GM12878 (cell line): ENCODE measurements around the gene BTBD19. TPM values are rescaled to one million over a fixed set of nuclear protein-coding genes. Genes with fewer than 3 reads are reported as not detected.

Source experiments
- CEBPB ChIP-seq, 2 experiments: fragments of 150-350 bp in 1 of 2; IDR thresholded peaks; 2 replicates each; pipeline ENCODE4 v1.6.1; 2012 to 2014; ENCODE audit warnings: low read depth in 2 of 2, low read length in 2 of 2, borderline replicate concordance in 1 of 2, inconsistent platforms in 1 of 2
- EP300 ChIP-seq, 2 experiments: fragments of 150-350 bp in 1 of 2; IDR thresholded peaks; 2 replicates each; pipeline ENCODE4 v1.6.1; 2011 to 2012; ENCODE audit warnings: low read depth in 2 of 2, low read length in 2 of 2, borderline replicate concordance in 1 of 2, improper control_type of control experiment in 1 of 2, inconsistent platforms in 1 of 2; ENCODE audit not compliant: control insufficient read depth in 1 of 2
- HDAC2 ChIP-seq: fragments of 200-600 bp; sonication (generic); IDR thresholded peaks from 2 replicates; pipeline ENCODE4 v1.6.1; 2017
- NFIC ChIP-seq: IDR thresholded peaks from 2 replicates; pipeline ENCODE4 v1.6.1; 2012; ENCODE audit warnings: low read depth, mild to moderate bottlenecking, inconsistent platforms, low read length, moderate library complexity
- NFYA ChIP-seq: IDR thresholded peaks from 2 replicates; pipeline ENCODE4 v1.6.1; 2011; ENCODE audit warnings: low read depth, mild to moderate bottlenecking, low read length, improper control_type of control experiment, borderline replicate concordance
- NR2F1 ChIP-seq: fragments of 450-650 bp; conservative IDR thresholded peaks from 2 replicates; pipeline ENCODE4 v1.6.1; 2017; ENCODE audit warnings: mild to moderate bottlenecking
- REST ChIP-seq: IDR thresholded peaks from 2 replicates; pipeline ENCODE4 v1.6.1; 2012; ENCODE audit warnings: mild to moderate bottlenecking, low read depth, low read length
- SIN3A ChIP-seq: IDR thresholded peaks from 2 replicates; pipeline ENCODE4 v1.6.1; 2012; ENCODE audit warnings: low read depth, low read length, improper control_type of control experiment
- SREBF1 ChIP-seq: IDR thresholded peaks from 2 replicates; pipeline ENCODE4 v1.6.1; 2012; ENCODE audit warnings: mild to moderate bottlenecking, low read length
- STAT1 ChIP-seq: fragments of 450-650 bp; conservative IDR thresholded peaks from 2 replicates; pipeline ENCODE4 v1.6.1; 2014; ENCODE audit warnings: antibody characterized with exemption, mild to moderate bottlenecking
- SUZ12 ChIP-seq: fragments of 200-600 bp; sonication (generic); IDR thresholded peaks from one replicate; pipeline ENCODE4 v1.6.1; 2018; ENCODE audit warnings: antibody characterized with exemption, mild to moderate bottlenecking; ENCODE audit not compliant: unreplicated experiment
- ZNF24 ChIP-seq: fragments of 450-650 bp; IDR thresholded peaks from 2 replicates; pipeline ENCODE4 v1.6.1; 2017; ENCODE audit warnings: antibody characterized with exemption, mild to moderate bottlenecking
- polyA plus RNA-seq, 11 experiments: library from polyadenylated mRNA; depleted of rRNA in 4 of 11; unstranded in 6 of 11; stranded (reverse) in 5 of 11; fragments of >200 nt; fragmentation: Nextera tagmentation in 4 of 11; fragmentation: Illumina TruSeq in 1 of 11; extraction: Ambion mirVana in 4 of 11; extraction: Trizol in 1 of 11; gene quantifications; 1 replicate in 1 of 11; 2 replicates in 10 of 11; pipeline versions ENCODE4 v1.2.1 to v1.2.3, GENCODE V29; 2011 to 2016; ENCODE audit warnings: inconsistent platforms in 2 of 11, missing spikeins in 2 of 11, low read depth in 1 of 11
- total RNA-seq, 4 experiments: library from RNA; depleted of rRNA in 3 of 4; stranded (reverse); fragments of >200 nt in 3 of 4; fragmentation: Illumina TruSeq in 1 of 4; extraction: Trizol in 1 of 4; gene quantifications; 2 replicates each; pipeline versions ENCODE4 v1.2.1 to v1.2.3, GENCODE V29; 2013 to 2021
- TF ChIP-seq, protein P1 (sequence below): IDR thresholded peaks from 2 replicates; pipeline ENCODE4 v1.6.1; 2012; ENCODE audit warnings: low read depth, low read length, improper control_type of control experiment
- TF ChIP-seq, protein P2 (sequence below): fragments of 450-650 bp; conservative IDR thresholded peaks from 2 replicates; pipeline ENCODE4 v1.6.1; 2017; ENCODE audit warnings: mild to moderate bottlenecking, moderate library complexity
- TF ChIP-seq, protein P3 (sequence below): fragments of 450-650 bp; IDR thresholded peaks from 2 replicates; pipeline ENCODE4 v1.6.1; 2016; ENCODE audit warnings: mild to moderate bottlenecking, moderate library complexity, borderline replicate concordance

Gene BTBD19
- total and polyA plus RNA-seq, 10 of the 15 experiments (the other 5 are each of a cell fraction or from before 2014, with no cell fraction given), result 0.13 to 2.7 (median 0.42) TPM

DNA sequence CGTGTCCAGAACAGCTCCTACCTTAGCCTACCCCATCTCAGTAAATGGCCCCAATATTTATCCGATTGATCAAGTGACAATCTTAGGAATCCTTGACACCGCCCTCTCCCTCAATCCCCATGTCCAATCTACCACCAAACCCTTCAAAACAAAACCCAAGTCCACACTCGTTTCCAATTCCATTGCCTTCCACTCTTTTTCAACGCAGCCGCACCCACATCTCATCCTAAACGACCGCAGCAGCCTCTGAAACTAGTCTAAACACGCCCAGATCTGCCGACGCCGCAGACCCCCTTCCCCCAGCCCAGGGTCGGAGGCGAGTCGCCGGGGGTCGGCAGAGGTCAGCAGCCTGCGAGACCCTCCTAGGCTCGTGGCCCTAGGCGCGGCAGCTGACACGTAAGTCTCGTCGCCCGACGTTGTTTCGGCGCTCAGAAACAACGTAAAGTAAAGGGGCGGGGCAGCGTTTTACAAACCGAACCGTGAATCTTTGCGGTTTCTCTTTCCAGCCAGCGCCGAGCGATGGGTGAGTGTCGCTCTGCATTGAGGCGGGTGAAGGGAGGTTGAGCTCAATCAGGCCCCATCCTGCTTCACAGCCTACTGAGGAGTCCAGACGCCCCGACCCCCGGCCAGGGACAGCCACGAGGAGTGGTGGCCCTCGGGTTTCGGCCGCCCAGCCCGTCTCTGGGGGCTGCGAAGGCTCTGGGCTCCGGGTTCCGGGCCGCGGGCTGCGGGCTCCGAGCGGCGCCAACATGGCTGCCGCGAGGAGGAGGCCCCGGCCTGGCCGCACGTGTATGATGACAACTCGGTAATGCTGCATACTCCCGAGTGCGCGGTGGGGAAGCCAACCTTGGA, 33.0 kb upstream of the BTBD19 start, which contains the start of gene RPS8 (continued):
- TF ChIP-seq REST (peak; percentile 26; the same call in 1 of the 2 replicates), EP300 (IDR thresholded peaks at IDR 0.05; ENCODE audit: borderline replicate concordance in 1 of 2, control insufficient read depth in 1 of 2, low read depth in 2 of 2, low read length in 2 of 2) (no peak), NFIC (peak; percentile 47; the same call in 1 of the 2 replicates), STAT1 (peak; percentile 77; the same call in 1 of the 2 replicates), NR2F1 (peak; percentile 99), CEBPB (IDR thresholded peaks at IDR 0.05; ENCODE audit: borderline replicate concordance in 1 of 2, low read depth in 2 of 2, low read length in 2 of 2) (no peak), SUZ12 (no peak), SREBF1 (no peak), HDAC2 (no peak), ZNF24 (peak; percentile 72; the same call in 1 of the 2 replicates), SIN3A (peak; percentile 87), NFYA (no peak)
- TF ChIP-seq, protein P1, sequence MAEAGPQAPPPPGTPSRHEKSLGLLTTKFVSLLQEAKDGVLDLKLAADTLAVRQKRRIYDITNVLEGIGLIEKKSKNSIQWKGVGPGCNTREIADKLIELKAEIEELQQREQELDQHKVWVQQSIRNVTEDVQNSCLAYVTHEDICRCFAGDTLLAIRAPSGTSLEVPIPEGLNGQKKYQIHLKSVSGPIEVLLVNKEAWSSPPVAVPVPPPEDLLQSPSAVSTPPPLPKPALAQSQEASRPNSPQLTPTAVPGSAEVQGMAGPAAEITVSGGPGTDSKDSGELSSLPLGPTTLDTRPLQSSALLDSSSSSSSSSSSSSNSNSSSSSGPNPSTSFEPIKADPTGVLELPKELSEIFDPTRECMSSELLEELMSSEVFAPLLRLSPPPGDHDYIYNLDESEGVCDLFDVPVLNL, result no peak
- TF ChIP-seq, protein P2, sequence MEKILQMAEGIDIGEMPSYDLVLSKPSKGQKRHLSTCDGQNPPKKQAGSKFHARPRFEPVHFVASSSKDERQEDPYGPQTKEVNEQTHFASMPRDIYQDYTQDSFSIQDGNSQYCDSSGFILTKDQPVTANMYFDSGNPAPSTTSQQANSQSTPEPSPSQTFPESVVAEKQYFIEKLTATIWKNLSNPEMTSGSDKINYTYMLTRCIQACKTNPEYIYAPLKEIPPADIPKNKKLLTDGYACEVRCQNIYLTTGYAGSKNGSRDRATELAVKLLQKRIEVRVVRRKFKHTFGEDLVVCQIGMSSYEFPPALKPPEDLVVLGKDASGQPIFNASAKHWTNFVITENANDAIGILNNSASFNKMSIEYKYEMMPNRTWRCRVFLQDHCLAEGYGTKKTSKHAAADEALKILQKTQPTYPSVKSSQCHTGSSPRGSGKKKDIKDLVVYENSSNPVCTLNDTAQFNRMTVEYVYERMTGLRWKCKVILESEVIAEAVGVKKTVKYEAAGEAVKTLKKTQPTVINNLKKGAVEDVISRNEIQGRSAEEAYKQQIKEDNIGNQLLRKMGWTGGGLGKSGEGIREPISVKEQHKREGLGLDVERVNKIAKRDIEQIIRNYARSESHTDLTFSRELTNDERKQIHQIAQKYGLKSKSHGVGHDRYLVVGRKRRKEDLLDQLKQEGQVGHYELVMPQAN, result peak; percentile 79
- TF ChIP-seq, protein P3, sequence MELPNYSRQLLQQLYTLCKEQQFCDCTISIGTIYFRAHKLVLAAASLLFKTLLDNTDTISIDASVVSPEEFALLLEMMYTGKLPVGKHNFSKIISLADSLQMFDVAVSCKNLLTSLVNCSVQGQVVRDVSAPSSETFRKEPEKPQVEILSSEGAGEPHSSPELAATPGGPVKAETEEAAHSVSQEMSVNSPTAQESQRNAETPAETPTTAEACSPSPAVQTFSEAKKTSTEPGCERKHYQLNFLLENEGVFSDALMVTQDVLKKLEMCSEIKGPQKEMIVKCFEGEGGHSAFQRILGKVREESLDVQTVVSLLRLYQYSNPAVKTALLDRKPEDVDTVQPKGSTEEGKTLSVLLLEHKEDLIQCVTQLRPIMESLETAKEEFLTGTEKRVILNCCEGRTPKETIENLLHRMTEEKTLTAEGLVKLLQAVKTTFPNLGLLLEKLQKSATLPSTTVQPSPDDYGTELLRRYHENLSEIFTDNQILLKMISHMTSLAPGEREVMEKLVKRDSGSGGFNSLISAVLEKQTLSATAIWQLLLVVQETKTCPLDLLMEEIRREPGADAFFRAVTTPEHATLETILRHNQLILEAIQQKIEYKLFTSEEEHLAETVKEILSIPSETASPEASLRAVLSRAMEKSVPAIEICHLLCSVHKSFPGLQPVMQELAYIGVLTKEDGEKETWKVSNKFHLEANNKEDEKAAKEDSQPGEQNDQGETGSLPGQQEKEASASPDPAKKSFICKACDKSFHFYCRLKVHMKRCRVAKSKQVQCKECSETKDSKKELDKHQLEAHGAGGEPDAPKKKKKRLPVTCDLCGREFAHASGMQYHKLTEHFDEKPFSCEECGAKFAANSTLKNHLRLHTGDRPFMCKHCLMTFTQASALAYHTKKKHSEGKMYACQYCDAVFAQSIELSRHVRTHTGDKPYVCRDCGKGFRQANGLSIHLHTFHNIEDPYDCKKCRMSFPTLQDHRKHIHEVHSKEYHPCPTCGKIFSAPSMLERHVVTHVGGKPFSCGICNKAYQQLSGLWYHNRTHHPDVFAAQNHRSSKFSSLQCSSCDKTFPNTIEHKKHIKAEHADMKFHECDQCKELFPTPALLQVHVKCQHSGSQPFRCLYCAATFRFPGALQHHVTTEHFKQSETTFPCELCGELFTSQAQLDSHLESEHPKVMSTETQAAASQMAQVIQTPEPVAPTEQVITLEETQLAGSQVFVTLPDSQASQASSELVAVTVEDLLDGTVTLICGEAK, result peak; percentile 33; the same call in 1 of the 2 replicates
